ENCODE results near the gene F8A3. TPM values are rescaled to one million over a fixed set of nuclear protein-coding genes. Genes with fewer than 3 reads are reported as not detected.

Gene F8A3
- total RNA-seq, 1 donor from 2014 or later = 5.2 TPM

DNA sequence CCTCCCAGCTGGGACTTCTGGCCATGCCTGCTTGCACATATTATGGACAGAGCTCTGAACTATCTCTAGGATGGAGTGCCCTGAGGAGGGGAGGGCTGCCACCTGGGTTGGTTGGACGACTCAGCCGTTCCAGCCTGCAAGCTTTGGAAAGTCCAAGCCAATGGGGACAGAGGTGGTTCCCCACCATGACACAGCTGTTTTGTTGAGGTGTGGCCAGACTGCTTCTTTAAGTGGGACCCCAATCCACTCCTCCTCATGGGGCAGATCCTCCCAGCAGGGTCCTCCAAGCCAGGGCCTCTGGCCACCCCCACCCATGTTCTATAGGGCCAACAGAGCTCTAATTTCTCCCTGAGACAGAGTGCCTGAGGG, 22.7 kb downstream of the F8A3 start:
- Histone ChIP-seq H3K4me1 (no peaks in the 10 kb centered on the region), H3K4me3 (no peak overlapping the region), H3K27ac (no peak overlapping the region), H3K36me3 (no peaks in the 10 kb centered on the region), H3K9me3 (no peaks in the 10 kb centered on the region), H3K27me3 (no peaks in the 10 kb centered on the region)
- DNase-seq (ENCODE audit: extremely low spot score in 2 of 2) = no peak
- TF ChIP-seq POLR2AphosphoS5 (IDR thresholded peaks at IDR 0.05; ENCODE audit: insufficient read depth in 1 of 2, low read depth in 1 of 2) (no peak), POLR2A (IDR thresholded peaks at IDR 0.05) (no peak)
- TF ChIP-seq, protein P1, sequence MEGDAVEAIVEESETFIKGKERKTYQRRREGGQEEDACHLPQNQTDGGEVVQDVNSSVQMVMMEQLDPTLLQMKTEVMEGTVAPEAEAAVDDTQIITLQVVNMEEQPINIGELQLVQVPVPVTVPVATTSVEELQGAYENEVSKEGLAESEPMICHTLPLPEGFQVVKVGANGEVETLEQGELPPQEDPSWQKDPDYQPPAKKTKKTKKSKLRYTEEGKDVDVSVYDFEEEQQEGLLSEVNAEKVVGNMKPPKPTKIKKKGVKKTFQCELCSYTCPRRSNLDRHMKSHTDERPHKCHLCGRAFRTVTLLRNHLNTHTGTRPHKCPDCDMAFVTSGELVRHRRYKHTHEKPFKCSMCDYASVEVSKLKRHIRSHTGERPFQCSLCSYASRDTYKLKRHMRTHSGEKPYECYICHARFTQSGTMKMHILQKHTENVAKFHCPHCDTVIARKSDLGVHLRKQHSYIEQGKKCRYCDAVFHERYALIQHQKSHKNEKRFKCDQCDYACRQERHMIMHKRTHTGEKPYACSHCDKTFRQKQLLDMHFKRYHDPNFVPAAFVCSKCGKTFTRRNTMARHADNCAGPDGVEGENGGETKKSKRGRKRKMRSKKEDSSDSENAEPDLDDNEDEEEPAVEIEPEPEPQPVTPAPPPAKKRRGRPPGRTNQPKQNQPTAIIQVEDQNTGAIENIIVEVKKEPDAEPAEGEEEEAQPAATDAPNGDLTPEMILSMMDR (IDR thresholded peaks at IDR 0.05) = no peak
- intact Hi-C loops (cut with DNase I) = no loop called here

- intact Hi-C loops (cut with DNase I) = no loop called here
- no peak for TF ChIP-seq POLR2AphosphoS5 (IDR thresholded peaks at IDR 0.05; ENCODE audit: insufficient read depth in 1 of 2, low read depth in 1 of 2)
- Histone ChIP-seq H3K27me3 (no peaks in the 10 kb centered on the region), H3K4me3 (no peak overlapping the region), H3K36me3 (no peaks in the 10 kb centered on the region), H3K9me3 (no peaks in the 10 kb centered on the region), H3K27ac (no peak overlapping the region), H3K4me1 (no peaks in the 10 kb centered on the region)
- no peak for DNase-seq (ENCODE audit: extremely low spot score in 2 of 2)
These were observed 23.3 kb downstream of the F8A3 start for GRCh38 chrX:155434906-155435743.

- intact Hi-C loops (cut with DNase I) = no loop called here
- no peak for DNase-seq (ENCODE audit: extremely low spot score in 2 of 2)
- TF ChIP-seq, protein P1 (IDR thresholded peaks at IDR 0.05) = no peak
- TF ChIP-seq POLR2A (IDR thresholded peaks at IDR 0.05) = no peak
- TF ChIP-seq POLR2AphosphoS5 (IDR thresholded peaks at IDR 0.05; ENCODE audit: insufficient read depth in 1 of 2, low read depth in 1 of 2) = no peak
These were observed 40.7 kb downstream of the F8A3 start for GRCh38 chrX:155417769-155418168.

More at GRCh38 chrX:155417769-155418168, 40.7 kb downstream of the F8A3 start:
- H3K9me3 ChIP-seq = no peaks in the 10 kb centered on the region
- no peaks in the 10 kb centered on the region for H3K36me3 ChIP-seq
- H3K27me3 ChIP-seq = no peaks in the 10 kb centered on the region
- H3K27ac ChIP-seq = no peak overlapping the region
- no peak overlapping the region for H3K4me3 ChIP-seq
- no peaks in the 10 kb centered on the region for H3K4me1 ChIP-seq

Small RNAs within 50 kb of the gene (microRNA-seq; reads per million reads assigned to microRNA genes)
- gene MIR1184-3 (ENCODE audit: borderline number of aligned reads, borderline replicate concordance) = not detected

Small RNAs within 50 kb of the gene (small RNA-seq; reads per million reads assigned to genes)
- not detected for gene MIR1184-3

Other genes with a start within 250 kb of the F8A3 start
- 16.9 TPM for gene VBP1, start 242.2 kb downstream of the F8A3 start, total RNA-seq
- 0.74 TPM for gene RAB39B, start 194.1 kb downstream of the F8A3 start, total RNA-seq
- 15.5 TPM for gene CLIC2, start 124.0 kb downstream of the F8A3 start, total RNA-seq
- gene F8A2, start 76.5 kb downstream of the F8A3 start, total RNA-seq = not detected
- gene SPRY3, start 154.0 kb upstream of the F8A3 start, total RNA-seq = 1.7 TPM
- 19.6 TPM for gene TMLHE, start 154.3 kb upstream of the F8A3 start, total RNA-seq